HCT116 (cell line): ENCODE results near the gene EPS8. TPM values are rescaled to one million over a fixed set of nuclear protein-coding genes. Genes with fewer than 3 reads are reported as not detected.

Source experiments
- ATAC-seq: fragments of 200-7000 bp; cut with Tn5 transposase; 2 replicates; pipeline ENCODE4 v1.9.1; 2020; ENCODE audit warnings: mild to moderate bottlenecking, moderate library complexity
- BruUV-seq: library from RNA; stranded (reverse); fragments of 400-500 nt; replicated peaks from 2 replicates; lab custom pipeline; 2021; lab: Mats Ljungman, UMichigan
- CTCF ChIA-PET: fragments of 300-600 bp; sonication (Branson Sonifier 250); formaldehyde crosslinking; loops from one replicate; lab custom pipeline; 2021; ENCODE audit warnings: antibody characterized with exemption; lab: Charles Lee
- POLR2A ChIA-PET: fragments of 300-600, 350-600 bp; sonication (Branson Sonifier 250); formaldehyde crosslinking; loops from one replicate; lab custom pipeline; 2021; ENCODE audit warnings: antibody characterized with exemption; lab: Charles Lee
- RAD21 ChIA-PET, 2 experiments: fragments of 300-600 bp; sonication (Branson Sonifier 250); formaldehyde crosslinking; loops; one replicate each; lab custom pipeline; 2023; ENCODE audit warnings: low total read pairs in 2 of 2; ENCODE audit not compliant: uncharacterized antibody in 2 of 2, unreplicated experiment in 2 of 2, low non-redundant PET in 1 of 2; lab: Charles Lee
- DNase-seq: peaks from one replicate; pipeline ENCODE4 v3.0.0-alpha.2; 2010; ENCODE audit warnings: low read depth, low spot score
- H2AFZ ChIP-seq: fragments of 200-600 bp; shearing (Covaris generic), sonication (generic); 2 replicates; pipeline ENCODE4 v1.6.1; 2017; ENCODE audit warnings: low read depth, mixed run types, mixed read lengths, antibody characterized with exemption, low read length; ENCODE audit not compliant: poor library complexity, severe bottlenecking
- H3K27ac ChIP-seq: 2 replicates; pipeline ENCODE4 v1.5.1; 2012; ENCODE audit warnings: low read depth, low read length
- H3K27me3 ChIP-seq: fragments of 200-600 bp; sonication (generic); 2 replicates; pipeline ENCODE4 v1.6.1; 2016; ENCODE audit warnings: mixed run types, low read length, mixed read lengths; ENCODE audit not compliant: insufficient read depth
- H3K36me3 ChIP-seq, 2 experiments: fragments of 200-500 bp in 1 of 2; fragments of 200-600 bp in 1 of 2; sonication (Bioruptor generic) in 1 of 2; sonication (generic) in 1 of 2; 2 replicates each; pipeline versions ENCODE4 v1.5.1 to v1.6.1; 2014 to 2016; ENCODE audit warnings: low read length in 2 of 2, inconsistent platforms in 1 of 2, mixed read lengths in 1 of 2, mixed run types in 1 of 2; ENCODE audit not compliant: insufficient read depth in 2 of 2, control insufficient read depth in 1 of 2
- H3K4me1 ChIP-seq, 2 experiments: fragments of 200-600 bp in 1 of 2; sonication (generic) in 1 of 2; 2 replicates each; pipeline versions ENCODE4 v1.5.1 to v1.6.1; 2012 to 2017; ENCODE audit warnings: low read length in 2 of 2, inconsistent platforms in 1 of 2, mild to moderate bottlenecking in 1 of 2, mixed read lengths in 1 of 2, mixed run types in 1 of 2, moderate library complexity in 1 of 2; ENCODE audit not compliant: insufficient read depth in 2 of 2, control insufficient read depth in 1 of 2
- H3K4me2 ChIP-seq: fragments of 200-600 bp; sonication (generic); 2 replicates; pipeline ENCODE4 v1.6.1; 2017; ENCODE audit warnings: mixed run types, low read length, mixed read lengths
- H3K4me3 ChIP-seq, 2 experiments: fragments of 200-600 bp in 1 of 2; sonication (generic) in 1 of 2; replicated peaks in 1 of 2; 2 replicates each; pipeline ENCODE4 v1.5.1; 2011 to 2016; ENCODE audit warnings: low read length in 2 of 2, control low read depth in 1 of 2, low read depth in 1 of 2, mild to moderate bottlenecking in 1 of 2, mixed read lengths in 1 of 2, mixed run types in 1 of 2
- H3K79me2 ChIP-seq: fragments of 200-600 bp; sonication (generic); 2 replicates; pipeline ENCODE4 v1.6.1; 2017; ENCODE audit warnings: mild to moderate bottlenecking, mixed run types, low read length, moderate library complexity, mixed read lengths; ENCODE audit not compliant: insufficient read depth
- H3K9ac ChIP-seq: fragments of 200-600 bp; sonication (generic); 2 replicates; pipeline ENCODE4 v1.6.1; 2016; ENCODE audit warnings: low read length, mixed read lengths
- H3K9me2 ChIP-seq: fragments of 200-600 bp; sonication (generic), shearing (Covaris generic); 2 replicates; pipeline ENCODE4 v1.6.1; 2017; ENCODE audit warnings: mixed run types, mild to moderate bottlenecking, moderate library complexity; ENCODE audit not compliant: insufficient read depth
- H3K9me3 ChIP-seq, 2 experiments: fragments of 200-500 bp in 1 of 2; fragments of 200-600 bp in 1 of 2; sonication (Bioruptor generic) in 1 of 2; sonication (generic) in 1 of 2; 2 replicates each; pipeline ENCODE4 v1.6.1; 2014 to 2017; ENCODE audit warnings: low read length in 2 of 2, mixed read lengths in 2 of 2, inconsistent platforms in 1 of 2, low read depth in 1 of 2, mild to moderate bottlenecking in 1 of 2, mixed run types in 1 of 2, moderate library complexity in 1 of 2; ENCODE audit not compliant: control insufficient read depth in 1 of 2, insufficient read depth in 1 of 2
- H4K20me1 ChIP-seq: fragments of 200-600 bp; sonication (generic), shearing (Covaris generic); 2 replicates; pipeline ENCODE4 v1.6.1; 2017; ENCODE audit warnings: mixed run types, mild to moderate bottlenecking, moderate library complexity; ENCODE audit not compliant: insufficient read depth
- CBX3 ChIP-seq: IDR thresholded peaks from 2 replicates; pipeline ENCODE4 v1.6.1; 2012; ENCODE audit warnings: low read depth
- CEBPB ChIP-seq: IDR thresholded peaks from 2 replicates; pipeline ENCODE4 v1.6.1; 2012; ENCODE audit warnings: low read depth
- EGR1 ChIP-seq: IDR thresholded peaks from 2 replicates; pipeline ENCODE4 v1.6.1; 2012; ENCODE audit warnings: low read depth
- ELF1 ChIP-seq: IDR thresholded peaks from 2 replicates; pipeline ENCODE4 v1.6.1; 2012; ENCODE audit warnings: low read depth, borderline replicate concordance
- EZH2 ChIP-seq: fragments of 200-600 bp; sonication (generic); IDR thresholded peaks from 2 replicates; pipeline ENCODE4 v1.6.1; 2017; ENCODE audit warnings: antibody characterized with exemption, mixed run types
- EZH2phosphoT487 ChIP-seq: fragments of 200-600 bp; IDR thresholded peaks from 2 replicates; pipeline ENCODE4 v1.6.1; 2018; ENCODE audit warnings: antibody characterized with exemption, borderline replicate concordance
- JUND ChIP-seq: IDR thresholded peaks from 2 replicates; pipeline ENCODE4 v1.6.1; 2012
- POLR2AphosphoS5 ChIP-seq: IDR thresholded peaks from 2 replicates; pipeline ENCODE4 v1.6.1; 2011; ENCODE audit warnings: mild to moderate bottlenecking, low read depth, low read length, moderate library complexity
- RAD21 ChIP-seq: IDR thresholded peaks from 2 replicates; pipeline ENCODE4 v1.6.1; 2012; ENCODE audit warnings: low read depth, mild to moderate bottlenecking
- SIN3A ChIP-seq: IDR thresholded peaks from 2 replicates; pipeline ENCODE4 v1.6.1; 2012; ENCODE audit warnings: low read depth
- SRF ChIP-seq: IDR thresholded peaks from 2 replicates; pipeline ENCODE4 v1.6.1; 2012; ENCODE audit warnings: low read depth
- TCF7L2 ChIP-seq: IDR thresholded peaks from 2 replicates; pipeline ENCODE4 v1.7.0; 2011; ENCODE audit warnings: borderline replicate concordance, inconsistent platforms; ENCODE audit not compliant: insufficient read depth, insufficient read length; ENCODE audit errors: extremely low read depth
- YY1 ChIP-seq: IDR thresholded peaks from 2 replicates; pipeline ENCODE4 v1.6.1; 2011; ENCODE audit warnings: low read length, low read depth, moderate library complexity, mild to moderate bottlenecking; ENCODE audit not compliant: insufficient replicate concordance; ENCODE audit errors: extremely low read depth
- ZFX ChIP-seq: fragments of 450-650 bp; IDR thresholded peaks from 2 replicates; pipeline ENCODE4 v1.6.1; 2017
- ZNF274 ChIP-seq: fragments of 200-500 bp; sonication (Bioruptor generic); IDR thresholded peaks from 2 replicates; pipeline ENCODE4 v1.6.1; 2014; ENCODE audit warnings: mild to moderate bottlenecking, low read depth, low read length, inconsistent platforms
- intact Hi-C: fragments of 100-400 bp; cut with micrococcal nuclease; formaldehyde crosslinking; loops from 2 replicates; pipeline ENCODE4 v1.10.0; 2022
- total RNA-seq: library from RNA; stranded (reverse); gene quantifications from one replicate; pipeline ENCODE4 v1.2.1, GENCODE V29; 2021; ENCODE audit not compliant: unreplicated experiment
- TF ChIP-seq, protein P1 (sequence below), 3 experiments: fragments of 200-600 bp in 1 of 3; sonication (generic) in 1 of 3; IDR thresholded peaks in 2 of 3; conservative IDR thresholded peaks in 1 of 3; 2 replicates each; pipeline ENCODE4 v1.5.1; 2012 to 2017; ENCODE audit warnings: low read depth in 2 of 3, low read length in 2 of 3, antibody characterized with exemption in 1 of 3, borderline replicate concordance in 1 of 3, control low read depth in 1 of 3, mild to moderate bottlenecking in 1 of 3, mixed read lengths in 1 of 3, mixed run types in 1 of 3, moderate library complexity in 1 of 3; ENCODE audit not compliant: insufficient read depth in 1 of 3
- TF ChIP-seq, protein P2 (sequence below): IDR thresholded peaks from 2 replicates; pipeline ENCODE4 v1.6.1; 2012
- TF ChIP-seq, protein P3 (sequence below): IDR thresholded peaks from 2 replicates; pipeline ENCODE4 v1.6.1; 2012; ENCODE audit warnings: low read depth
- TF ChIP-seq, protein P4 (sequence below): IDR thresholded peaks from 2 replicates; pipeline ENCODE4 v1.6.1; 2011; ENCODE audit warnings: mild to moderate bottlenecking, low read length, moderate library complexity; ENCODE audit not compliant: insufficient replicate concordance; ENCODE audit errors: extremely low read depth

EPS8 gene
- total RNA-seq, 1 experiment from 2014 or later: 49.9 TPM

DNA sequence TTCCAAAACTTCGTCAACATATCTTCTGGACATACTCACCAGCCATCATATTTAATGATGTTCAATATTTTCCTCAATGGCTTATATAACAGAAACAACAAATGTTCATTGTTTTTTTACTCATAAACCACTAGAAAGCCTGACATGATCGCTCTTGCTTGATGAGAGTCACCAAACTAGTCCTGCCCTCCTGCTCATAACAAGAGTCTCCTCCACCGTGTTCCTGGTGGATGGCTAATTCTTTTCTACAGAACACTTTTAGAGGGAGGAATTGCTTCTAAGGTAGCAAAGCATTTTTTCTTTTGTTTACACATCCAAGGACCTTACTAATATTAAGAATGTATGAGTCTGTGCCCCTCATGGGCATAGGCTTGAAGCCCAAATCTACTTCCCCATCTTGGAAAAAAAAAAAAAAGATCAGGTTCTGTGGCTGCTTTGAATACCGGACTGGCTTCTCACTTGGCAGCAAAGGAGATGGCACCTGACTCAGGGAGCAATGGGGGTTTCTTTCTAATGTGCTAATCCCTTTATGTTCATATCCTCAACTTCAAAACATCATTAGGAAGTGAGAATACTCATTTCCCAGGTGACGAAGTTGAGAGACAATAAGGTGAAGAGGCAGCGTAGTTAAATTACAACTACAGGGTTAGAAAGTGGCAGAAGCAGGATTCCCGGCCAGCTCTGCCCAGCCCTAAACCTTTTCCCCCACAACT lies 188.8 kb downstream of the EPS8 start:
- CTCF ChIA-PET: no interaction called here
- H3K4me1 ChIP-seq: peaks cover 3 to 14% of the 10 kb centered on the region in 2 experiments; a peak in 3 of 4 replicates
- intact Hi-C loops: no loop called here

More for the DNA sequence above, 188.8 kb downstream of the EPS8 start:
- ChIA-PET POLR2A (no interaction called here), RAD21 (no interaction called here)
- H3K4me2 ChIP-seq: no peak overlapping the region
- no peak overlapping the region for H3K4me3 ChIP-seq
- no TSS peak for BruUV-seq
- TF ChIP-seq, protein P1, sequence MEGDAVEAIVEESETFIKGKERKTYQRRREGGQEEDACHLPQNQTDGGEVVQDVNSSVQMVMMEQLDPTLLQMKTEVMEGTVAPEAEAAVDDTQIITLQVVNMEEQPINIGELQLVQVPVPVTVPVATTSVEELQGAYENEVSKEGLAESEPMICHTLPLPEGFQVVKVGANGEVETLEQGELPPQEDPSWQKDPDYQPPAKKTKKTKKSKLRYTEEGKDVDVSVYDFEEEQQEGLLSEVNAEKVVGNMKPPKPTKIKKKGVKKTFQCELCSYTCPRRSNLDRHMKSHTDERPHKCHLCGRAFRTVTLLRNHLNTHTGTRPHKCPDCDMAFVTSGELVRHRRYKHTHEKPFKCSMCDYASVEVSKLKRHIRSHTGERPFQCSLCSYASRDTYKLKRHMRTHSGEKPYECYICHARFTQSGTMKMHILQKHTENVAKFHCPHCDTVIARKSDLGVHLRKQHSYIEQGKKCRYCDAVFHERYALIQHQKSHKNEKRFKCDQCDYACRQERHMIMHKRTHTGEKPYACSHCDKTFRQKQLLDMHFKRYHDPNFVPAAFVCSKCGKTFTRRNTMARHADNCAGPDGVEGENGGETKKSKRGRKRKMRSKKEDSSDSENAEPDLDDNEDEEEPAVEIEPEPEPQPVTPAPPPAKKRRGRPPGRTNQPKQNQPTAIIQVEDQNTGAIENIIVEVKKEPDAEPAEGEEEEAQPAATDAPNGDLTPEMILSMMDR (IDR thresholded peaks at IDR 0.05 in 2 of 3, conservative IDR thresholded peaks at IDR 0.05 in 1 of 3; ENCODE audit: borderline replicate concordance in 1 of 3, insufficient read depth in 1 of 3, low read depth in 2 of 3, low read length in 2 of 3): no peak
- TF ChIP-seq ZFX (no peak), CBX3 (no peak), RAD21 (no peak), ELF1 (no peak), ZNF274 (no peak), YY1 (no peak), SIN3A (no peak), SRF (no peak), CEBPB (no peak), POLR2AphosphoS5 (no peak), EZH2phosphoT487 (no peak), EZH2 (no peak), EGR1 (no peak), JUND (no peak), TCF7L2 (no peak)
- TF ChIP-seq, protein P2, sequence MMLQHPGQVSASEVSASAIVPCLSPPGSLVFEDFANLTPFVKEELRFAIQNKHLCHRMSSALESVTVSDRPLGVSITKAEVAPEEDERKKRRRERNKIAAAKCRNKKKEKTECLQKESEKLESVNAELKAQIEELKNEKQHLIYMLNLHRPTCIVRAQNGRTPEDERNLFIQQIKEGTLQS: no peak
- TF ChIP-seq, protein P3, sequence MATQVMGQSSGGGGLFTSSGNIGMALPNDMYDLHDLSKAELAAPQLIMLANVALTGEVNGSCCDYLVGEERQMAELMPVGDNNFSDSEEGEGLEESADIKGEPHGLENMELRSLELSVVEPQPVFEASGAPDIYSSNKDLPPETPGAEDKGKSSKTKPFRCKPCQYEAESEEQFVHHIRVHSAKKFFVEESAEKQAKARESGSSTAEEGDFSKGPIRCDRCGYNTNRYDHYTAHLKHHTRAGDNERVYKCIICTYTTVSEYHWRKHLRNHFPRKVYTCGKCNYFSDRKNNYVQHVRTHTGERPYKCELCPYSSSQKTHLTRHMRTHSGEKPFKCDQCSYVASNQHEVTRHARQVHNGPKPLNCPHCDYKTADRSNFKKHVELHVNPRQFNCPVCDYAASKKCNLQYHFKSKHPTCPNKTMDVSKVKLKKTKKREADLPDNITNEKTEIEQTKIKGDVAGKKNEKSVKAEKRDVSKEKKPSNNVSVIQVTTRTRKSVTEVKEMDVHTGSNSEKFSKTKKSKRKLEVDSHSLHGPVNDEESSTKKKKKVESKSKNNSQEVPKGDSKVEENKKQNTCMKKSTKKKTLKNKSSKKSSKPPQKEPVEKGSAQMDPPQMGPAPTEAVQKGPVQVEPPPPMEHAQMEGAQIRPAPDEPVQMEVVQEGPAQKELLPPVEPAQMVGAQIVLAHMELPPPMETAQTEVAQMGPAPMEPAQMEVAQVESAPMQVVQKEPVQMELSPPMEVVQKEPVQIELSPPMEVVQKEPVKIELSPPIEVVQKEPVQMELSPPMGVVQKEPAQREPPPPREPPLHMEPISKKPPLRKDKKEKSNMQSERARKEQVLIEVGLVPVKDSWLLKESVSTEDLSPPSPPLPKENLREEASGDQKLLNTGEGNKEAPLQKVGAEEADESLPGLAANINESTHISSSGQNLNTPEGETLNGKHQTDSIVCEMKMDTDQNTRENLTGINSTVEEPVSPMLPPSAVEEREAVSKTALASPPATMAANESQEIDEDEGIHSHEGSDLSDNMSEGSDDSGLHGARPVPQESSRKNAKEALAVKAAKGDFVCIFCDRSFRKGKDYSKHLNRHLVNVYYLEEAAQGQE: no peak
- TF ChIP-seq, protein P4, sequence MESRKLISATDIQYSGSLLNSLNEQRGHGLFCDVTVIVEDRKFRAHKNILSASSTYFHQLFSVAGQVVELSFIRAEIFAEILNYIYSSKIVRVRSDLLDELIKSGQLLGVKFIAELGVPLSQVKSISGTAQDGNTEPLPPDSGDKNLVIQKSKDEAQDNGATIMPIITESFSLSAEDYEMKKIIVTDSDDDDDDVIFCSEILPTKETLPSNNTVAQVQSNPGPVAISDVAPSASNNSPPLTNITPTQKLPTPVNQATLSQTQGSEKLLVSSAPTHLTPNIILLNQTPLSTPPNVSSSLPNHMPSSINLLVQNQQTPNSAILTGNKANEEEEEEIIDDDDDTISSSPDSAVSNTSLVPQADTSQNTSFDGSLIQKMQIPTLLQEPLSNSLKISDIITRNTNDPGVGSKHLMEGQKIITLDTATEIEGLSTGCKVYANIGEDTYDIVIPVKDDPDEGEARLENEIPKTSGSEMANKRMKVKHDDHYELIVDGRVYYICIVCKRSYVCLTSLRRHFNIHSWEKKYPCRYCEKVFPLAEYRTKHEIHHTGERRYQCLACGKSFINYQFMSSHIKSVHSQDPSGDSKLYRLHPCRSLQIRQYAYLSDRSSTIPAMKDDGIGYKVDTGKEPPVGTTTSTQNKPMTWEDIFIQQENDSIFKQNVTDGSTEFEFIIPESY: no peak
- TF ChIP-seq, all 23 proteins: peak for 0
- H3K9me2 ChIP-seq: no peaks in the 10 kb centered on the region
- DNase-seq (no peak), ATAC-seq (no peak)
- H2AFZ ChIP-seq: no peak overlapping the region
- no peaks in the 10 kb centered on the region for H3K9me3 ChIP-seq
- H3K79me2 ChIP-seq: no peaks in the 10 kb centered on the region
- H3K27ac ChIP-seq: no peak overlapping the region
- H3K36me3 ChIP-seq: no peaks in the 10 kb centered on the region
- H3K27me3 ChIP-seq: no peaks in the 10 kb centered on the region
- no peak overlapping the region for H3K9ac ChIP-seq
- H4K20me1 ChIP-seq: no peaks in the 10 kb centered on the region
